Inflammatory macrophage treated with lipopolysaccharide for 1 hour (primary cell): Measurements from ENCODE around the gene MBOAT1.
A peak's percentile ranks its signal among the peaks of the same experiment; 100 is the strongest.

Experiments
- DNase-seq, 2 donors: peaks; one replicate each; pipeline ENCODE4 v3.0.0-alpha.2; 2020 to 2022

MBOAT1 gene

DNA sequence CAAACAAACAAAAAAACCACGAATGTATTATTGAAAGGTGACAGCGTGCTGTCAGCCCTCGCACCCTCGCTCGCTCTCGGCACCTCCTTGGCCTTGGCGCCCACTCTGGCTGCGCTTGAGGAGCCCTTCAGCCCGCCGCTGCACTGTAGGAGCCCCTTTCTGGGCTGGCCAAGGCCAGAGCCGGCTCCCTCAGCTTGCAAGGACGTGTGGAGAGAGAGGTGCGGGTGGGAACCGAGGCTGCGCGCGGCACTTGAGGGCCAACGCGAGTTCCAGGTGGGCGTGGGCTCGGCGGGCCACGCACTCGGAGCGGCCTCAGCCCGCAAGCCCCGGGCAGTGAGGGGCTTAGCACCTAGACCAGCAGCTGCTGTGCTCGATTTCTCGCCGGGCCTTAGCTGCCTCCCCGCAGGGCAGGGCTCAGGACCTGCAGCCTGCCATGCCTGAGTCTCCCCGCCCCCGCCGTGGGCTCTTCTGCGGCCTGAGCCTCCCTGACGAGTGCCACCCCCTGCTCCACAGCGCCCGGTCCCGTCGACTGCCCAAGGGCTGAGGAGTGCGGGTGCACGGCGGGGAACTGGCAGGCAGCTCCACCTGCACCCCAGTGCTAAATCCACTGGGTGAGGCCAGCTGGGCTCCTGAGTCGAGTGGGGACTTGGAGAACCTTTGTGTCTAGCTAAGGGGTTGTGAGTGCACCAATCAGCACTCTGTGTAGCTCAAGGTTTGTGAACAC, 20.9 kb upstream of the MBOAT1 start:
- DNase-seq, result no peak

DNA sequence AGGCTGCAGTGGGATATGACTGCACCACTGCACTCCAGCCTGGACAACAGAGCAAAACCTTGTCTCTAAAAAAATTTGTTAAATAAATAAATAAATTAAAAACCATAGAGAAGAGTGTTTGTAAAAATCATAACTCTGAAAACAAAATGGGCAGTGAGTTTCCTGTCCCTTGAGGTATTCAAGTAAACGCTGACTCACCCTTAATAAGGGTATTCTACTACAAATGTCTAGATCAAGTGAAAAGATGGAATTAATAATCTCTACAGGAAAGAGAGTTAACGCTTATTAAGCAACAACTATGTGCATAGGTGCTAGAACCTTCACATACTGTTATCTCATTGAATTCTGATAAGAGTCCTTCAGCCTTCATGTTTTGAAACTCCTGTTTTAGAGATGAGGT, 19.9 kb upstream of the MBOAT1 start:
- no peak for DNase-seq

DNA sequence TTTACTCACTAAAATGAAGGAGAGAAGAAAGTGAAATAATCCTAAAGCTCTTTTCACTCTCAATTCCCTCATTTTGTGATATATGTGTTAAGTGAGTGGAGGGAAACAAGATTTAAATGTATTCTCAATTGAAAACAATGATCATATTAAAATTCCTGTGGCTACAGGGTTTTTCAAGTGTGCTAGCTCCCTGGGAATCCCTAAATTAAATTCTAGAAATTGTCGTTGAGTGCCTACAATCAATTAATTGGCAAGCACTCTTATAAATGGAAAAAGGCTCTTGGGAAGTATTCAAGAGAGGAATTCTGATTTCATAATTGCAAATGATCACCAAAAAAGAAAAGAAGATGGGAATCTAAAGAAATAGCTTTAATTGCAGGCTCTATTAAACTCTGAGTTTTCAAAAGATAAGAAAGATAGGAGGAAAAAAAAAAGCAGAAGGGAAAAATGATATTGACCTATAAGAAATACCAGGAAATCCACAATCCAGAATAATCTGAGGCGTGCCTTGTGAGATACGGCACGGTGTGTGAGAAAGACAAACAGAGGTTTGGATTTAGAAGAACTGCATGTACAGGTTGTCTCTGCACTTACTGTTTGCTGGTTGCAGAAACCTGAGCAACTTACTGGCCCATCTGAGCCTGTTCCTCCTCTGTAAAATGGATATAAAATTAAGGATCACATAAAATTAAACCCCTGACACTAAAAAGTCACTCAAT, 18.3 kb upstream of the MBOAT1 start:
- no peak for DNase-seq

DNA sequence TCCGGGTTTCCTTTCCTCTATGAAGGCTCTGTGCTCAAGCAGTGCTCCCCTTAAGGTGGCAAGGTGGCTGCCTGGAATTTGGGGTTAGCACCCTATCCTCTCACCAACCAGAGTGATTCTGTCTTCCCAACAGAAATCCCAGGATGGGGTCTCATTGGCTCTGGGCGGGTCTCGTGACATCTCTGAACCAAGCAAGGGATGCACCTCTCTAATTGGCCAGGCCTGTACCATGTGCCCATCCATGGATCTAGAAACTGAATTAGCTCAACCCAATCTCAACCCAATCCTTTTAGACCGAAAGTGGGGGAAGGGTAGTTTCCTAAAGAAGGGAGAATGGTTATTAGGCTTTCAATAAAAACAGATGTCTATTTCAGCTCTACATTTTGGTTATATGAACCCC, 17.6 kb upstream of the MBOAT1 start:
- no peak for DNase-seq

DNA sequence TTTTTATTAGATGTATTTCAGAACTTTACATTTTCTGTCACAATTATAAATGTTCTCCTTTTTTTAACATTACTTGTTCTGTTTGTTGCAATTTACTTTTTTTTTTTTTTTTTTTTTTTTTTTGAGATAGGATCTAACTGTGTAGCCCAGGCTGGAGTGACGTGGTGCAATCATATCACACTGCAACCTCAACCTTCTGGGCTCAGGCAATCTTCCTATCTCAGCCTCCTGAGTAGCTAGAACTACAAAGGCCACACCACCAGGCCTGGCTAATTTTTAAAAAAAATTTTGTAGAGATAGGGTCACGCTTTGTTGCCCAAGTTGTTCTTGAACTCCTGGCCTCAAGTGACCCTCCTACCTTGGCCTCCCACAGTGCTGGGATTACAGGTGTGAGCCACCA, 15.1 kb upstream of the MBOAT1 start:
- DNase-seq, result no peak

DNA sequence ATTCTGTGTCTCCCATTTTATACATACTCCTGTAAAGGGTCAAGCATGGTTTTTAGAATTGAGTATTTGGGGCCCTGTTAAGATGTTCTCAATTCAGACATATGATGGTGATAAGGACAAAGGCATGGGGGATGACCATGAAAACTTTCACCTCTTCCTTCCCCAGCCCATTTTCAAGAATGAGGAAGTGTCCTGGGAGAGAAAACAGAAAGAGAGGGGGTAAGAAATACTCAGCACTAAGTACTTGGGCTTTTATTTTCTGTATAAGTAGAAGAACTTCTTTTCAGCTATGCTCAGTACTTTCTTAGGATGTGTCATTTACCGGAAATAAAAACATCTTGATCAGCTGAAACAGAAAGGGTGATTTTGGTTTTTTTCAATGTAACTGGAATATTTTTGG, 10.9 kb upstream of the MBOAT1 start:
- peak; percentile 11 to 25 for DNase-seq

DNA sequence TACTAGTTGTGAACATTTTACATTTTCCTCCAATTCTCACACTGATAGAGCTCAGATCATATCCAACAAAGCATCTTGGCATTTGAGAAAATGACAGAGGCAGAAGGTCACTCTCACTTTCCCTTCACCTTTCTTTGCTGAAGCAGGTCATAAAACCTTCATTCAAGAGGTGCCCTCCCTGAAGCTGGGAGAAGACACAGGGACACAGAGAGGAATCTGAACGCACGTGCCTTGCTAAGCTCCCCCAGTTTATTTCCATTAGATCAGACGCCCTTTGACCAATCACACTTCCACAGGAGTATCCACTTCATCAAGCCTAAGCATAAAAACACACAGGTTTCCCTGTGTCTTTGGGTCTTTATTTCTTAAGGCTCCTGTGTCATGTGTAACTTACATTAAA, 9.2 kb upstream of the MBOAT1 start:
- DNase-seq, result no peak

DNA sequence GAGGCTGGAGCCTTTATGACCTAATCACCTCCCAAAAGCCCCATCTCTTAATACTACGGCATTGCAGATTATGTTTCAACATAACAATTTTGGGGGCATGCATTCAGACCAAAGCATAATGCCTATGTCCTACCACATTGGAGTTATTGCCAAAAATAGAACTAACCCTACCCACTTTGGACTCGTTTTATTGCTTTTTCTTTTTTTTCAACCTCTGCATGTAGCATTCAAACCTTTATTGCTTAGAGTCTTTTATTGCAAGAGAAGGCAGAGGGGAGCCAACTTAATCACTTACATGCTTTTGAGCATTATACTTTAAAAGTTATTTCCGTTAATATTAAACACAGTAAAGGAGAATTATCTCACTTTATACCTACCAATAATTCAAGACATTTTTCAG, 8.1 kb upstream of the MBOAT1 start:
- no peak for DNase-seq

DNA sequence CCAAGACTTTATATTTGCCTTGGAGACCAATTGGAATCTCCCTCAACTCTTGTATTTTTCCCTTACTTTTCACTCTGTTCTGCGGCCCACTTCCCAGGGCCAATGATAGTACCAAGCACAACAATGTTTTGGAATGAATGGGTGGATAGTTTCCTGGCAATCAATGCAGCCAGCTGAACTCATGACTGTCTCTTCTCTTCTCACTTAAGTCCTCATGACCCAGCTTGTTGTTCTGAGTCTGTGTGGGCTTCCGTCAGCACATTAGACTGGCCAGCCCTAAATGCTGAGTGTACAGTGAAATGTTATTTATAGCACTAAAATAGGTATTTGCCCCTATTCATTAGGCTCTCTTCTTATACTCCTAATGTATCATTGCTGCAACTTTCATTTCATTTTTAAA, 5.6 kb upstream of the MBOAT1 start:
- DNase-seq, result no peak

DNA sequence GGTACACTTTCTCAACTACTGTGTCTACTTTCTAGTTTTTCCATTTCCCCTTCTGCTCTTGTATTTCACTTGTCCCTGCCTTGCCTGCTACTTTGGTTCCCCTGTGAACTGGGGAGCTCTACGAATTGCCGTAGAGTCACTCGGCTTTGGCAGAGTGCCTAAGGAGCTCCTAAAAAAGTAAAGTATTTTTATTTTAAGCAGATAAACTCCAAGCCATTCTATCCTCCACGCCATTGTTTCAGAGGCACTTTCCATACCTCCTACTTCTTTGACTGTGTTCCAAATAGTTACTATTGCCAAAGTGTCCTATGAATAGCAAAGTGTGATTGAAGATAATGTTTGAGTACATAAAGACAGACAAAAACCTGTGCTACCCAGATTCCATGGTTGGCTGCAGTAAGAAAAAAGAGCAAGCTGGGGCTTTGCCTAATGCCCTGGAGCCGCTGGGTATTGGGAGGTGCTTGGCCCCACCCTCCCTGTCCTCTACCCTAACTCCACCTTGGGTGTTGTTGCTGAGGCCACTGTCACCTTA, 5.1 kb upstream of the MBOAT1 start:
- DNase-seq, result no peak

DNA sequence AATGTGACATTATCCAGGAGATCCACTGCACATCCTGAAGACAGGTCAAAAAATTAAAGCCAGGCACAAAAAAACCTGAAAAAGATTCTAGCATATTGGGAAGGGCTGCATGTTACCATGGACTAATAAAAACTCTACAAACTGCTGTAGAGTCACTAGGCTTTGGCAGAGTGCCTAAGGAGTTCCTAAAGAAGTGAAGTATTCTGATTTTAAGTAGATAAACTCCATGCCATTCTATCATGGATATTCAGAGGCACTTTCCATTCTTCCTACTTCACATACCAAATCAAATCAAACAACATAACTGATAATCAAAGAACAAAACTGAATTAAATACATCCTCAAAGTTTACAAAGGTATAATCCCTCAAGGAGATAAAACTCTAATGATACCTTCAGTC, 3.0 kb upstream of the MBOAT1 start:
- DNase-seq, result no peak

DNA sequence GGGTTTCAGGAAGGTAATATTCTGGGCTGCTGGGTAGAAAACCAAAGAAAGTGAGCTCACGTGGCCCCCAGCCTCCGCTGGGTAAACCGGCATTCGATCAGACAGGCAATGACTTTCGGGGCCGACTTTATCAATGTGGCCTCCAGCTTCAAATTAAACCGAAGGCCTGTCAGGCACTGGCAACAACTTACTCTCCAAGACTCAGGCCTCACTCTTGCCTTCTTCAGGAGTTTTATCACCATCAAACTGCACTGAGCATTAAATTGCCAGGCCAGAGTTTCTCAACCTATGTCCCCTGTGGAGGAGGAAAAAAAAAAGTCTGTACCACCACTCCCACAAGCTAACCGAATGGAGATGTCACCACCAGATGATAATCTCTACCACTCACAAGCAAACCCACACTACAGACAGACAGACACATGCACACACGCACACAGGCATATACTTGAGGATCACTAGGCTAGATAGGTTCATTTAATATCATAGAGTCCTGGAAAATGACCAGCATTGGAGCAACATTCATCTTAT, 1.1 kb upstream of the MBOAT1 start:
- peak in 1 of 2 donors; percentile 29 for DNase-seq

DNA sequence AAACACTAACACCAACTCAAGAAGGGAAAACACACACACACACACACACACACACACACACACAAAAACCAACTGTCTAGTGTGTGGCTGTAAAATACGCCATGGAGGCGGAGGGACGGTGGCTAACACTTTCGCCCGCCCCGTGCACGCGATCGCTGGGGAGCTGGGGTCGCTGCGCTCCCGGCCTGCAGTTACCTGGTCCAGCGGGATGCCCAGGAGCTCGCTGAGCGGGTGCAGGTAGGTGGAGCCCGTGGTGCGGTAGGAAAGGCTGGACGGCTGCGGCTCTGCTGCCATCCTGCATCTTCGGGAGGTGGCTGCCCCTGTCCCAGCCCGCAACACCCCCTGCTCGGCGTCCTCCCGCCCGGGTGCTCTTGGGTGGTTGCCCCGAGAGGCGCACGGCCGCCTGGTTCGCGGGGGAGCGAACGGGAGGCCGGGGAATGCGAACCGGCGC, 303 bp downstream of the MBOAT1 start:
- DNase-seq, result no peak

DNA sequence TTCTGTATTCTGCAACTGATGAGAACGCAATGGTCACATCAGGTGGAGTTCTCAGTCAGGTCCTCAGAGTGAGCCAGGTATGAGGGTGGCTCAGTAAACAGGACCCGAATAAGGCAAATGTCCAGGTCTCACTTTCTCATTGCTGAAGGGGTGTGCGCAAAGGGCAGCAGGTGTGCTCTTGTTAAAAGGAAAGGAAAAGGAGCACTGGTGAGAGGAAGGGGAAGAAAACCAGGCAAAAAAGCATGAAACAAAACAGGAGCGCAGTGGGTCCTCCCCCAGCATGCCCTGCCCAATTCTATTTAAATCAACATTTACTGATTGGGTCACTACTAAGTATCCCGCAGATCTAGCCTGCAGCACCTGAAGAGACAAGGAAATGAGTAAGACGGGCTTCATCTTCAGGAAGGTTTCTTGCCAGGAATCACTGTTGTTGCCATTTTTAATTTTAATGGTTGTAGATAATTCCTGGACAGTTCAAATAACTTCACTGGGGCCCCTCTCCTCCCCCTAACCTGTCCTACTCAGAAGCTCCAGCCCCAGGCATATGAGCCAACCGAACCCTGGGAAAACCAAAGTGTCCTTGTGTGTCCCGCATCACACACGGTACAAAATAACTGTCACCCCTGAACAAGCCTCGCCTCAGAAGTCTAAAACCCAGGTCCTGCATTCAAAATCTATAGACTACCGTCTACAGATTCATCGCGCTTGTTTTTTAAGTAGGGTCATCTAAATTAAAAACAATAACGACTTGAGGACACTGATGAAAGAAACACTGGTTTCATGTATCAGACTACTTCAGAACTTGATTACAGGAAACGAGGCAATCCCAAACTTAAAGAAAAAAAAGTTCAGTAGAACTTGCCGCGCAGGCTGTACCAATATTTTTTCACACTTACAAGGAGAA, 980 bp downstream of the MBOAT1 start:
- DNase-seq, result peak in 1 of 2 donors; percentile 37

DNA sequence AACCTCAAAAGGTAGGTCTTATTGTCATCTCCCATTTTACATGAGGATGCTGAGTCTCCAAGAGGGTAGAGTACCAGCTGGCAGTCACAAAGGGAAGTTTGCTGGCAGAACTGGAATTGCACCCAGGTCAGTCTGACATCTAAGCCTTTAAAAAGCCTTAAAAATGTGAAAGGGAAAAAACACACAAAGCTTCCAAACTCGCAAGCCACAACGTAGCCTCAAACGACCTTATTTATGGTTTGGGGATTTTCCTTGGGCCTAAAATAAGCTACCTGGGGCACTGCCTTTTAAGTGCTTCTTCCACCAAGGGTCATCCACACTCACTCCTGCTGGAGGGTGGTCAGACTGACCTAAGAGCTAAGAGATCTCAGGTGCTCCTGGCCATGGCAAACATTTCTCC, 2.1 kb downstream of the MBOAT1 start:
- DNase-seq, result no peak

DNA sequence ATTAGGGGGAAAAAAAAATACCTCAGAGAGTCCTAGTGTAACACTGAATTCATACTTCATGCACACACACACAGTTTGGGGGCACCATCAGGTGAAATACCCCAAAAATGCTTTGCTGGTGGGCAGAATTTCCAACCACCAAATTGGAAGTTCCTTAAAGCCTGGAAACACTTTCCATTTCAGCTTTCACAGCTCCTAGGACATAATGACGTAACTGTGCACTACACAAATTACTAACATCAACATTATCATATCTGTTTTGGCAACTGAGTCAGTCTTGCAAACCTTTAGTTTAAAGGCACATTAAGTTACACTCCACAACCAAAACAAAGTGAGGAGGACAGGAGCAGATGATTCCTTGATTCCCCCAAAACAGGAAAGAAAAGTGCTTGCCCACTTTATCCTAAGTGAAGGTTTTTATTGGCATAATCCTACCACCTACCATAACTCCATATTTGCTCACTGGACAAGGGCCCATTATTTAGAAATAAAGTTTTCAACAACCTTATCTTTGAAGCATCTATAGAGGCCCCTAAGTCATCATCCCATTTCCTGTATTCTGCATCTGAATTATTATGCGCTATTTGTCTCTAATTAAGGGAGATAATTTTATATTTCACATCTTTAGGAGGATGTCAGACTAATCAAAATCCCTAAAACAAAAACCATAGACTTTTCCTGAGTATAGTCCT, 3.4 kb downstream of the MBOAT1 start:
- peak; percentile 19 to 34 for DNase-seq

DNA sequence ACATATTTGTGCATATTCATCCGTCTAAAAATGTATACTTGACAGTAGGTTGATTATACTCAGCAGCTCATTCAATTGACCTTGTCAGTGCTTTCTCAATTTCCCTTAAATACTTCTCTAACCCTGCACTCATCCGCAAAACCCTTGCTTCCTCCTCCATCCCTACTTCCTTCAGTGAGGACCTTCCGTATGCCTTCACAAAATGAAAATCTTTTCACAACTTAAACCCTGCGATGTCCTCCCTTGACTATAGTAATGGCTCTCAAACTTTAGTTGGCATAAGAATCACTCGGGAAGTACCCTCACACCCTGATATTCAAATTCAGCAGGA, 5.2 kb downstream of the MBOAT1 start:
- DNase-seq, result peak in 1 of 2 donors; percentile 36

DNA sequence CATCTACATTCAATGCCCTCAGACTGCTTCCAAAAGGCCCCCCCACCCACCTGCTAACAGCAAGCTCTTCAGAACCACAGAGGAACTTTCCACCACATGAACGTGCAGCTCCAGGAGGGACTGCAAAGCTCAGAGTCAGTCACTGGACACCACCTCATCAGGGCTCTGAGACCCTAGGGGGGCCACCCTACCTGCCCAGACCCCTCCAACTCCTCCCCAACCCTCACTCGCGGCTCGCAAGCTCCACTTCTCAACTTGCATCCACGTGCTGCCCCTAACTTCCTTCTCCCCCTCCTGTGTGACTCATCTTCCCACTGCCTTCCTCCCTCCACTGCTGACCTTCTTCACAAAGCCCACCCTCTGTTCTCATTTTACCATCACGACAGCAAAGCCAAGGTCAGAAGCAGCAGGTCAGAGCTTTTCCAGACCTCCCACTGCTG, 6.5 kb downstream of the MBOAT1 start:
- peak; percentile 35 to 39 for DNase-seq

DNA sequence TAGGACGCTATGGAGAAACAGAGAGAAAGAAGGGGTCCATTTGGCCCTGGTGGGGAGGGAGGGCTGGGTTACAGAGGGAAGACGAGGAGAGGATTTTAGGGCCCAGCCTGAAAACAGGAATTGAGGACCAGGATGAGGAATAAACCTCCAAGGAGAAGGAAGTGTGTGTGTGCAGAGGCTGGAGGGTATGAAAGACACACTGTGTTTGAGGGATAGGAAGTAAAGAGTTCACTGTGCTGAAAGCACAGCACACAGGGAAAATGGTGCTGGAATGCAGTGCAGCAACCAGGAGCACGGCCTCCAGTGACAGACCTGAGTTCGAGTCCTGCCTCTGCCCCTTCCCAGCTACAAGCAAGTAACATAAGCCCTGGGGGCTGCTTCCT, 7.8 kb downstream of the MBOAT1 start:
- no peak for DNase-seq

DNA sequence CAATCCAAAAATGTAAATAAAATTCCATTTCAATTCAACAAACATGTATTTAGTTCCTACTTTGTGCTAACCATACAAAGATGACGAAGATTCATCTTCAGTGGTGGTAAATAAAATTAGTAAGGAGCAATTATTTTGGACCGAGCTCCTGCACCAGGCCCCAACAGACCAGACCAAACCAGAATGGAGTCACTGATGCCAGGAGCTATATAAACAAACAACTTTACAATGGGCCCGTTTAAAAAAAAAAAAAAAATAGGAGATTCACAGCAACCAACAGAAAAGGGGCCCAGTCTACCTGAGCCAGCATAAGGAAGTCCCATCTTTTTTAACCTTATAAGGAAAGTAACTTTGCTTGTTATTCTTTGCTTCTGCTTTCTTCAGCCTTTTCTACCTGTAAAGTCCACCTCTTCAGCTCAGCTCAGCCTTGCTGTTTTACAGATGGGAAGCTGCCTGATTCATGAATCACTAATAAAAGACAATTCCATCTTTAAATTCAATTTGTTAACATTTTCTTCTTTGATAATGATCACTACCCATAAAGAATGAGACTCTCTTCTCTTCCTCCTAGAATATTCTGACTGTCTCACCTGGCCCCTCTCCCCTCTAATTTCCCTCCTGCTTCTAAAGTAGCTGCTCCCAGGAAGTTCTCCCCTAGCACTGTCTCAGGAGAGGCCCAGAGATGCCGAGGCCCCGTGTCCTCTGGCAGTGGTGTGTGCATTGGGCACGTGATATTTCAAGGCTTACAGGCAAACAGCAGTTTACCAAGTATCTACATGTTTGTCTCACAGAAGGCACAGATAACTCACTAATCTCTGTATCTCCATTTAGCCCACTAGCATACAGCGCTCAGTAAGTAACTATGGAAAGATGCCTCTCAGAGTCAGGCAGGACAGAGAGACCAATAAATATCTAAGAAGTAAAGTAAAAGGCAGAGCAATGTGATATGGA, 8.4 kb downstream of the MBOAT1 start:
- DNase-seq, result no peak

DNA sequence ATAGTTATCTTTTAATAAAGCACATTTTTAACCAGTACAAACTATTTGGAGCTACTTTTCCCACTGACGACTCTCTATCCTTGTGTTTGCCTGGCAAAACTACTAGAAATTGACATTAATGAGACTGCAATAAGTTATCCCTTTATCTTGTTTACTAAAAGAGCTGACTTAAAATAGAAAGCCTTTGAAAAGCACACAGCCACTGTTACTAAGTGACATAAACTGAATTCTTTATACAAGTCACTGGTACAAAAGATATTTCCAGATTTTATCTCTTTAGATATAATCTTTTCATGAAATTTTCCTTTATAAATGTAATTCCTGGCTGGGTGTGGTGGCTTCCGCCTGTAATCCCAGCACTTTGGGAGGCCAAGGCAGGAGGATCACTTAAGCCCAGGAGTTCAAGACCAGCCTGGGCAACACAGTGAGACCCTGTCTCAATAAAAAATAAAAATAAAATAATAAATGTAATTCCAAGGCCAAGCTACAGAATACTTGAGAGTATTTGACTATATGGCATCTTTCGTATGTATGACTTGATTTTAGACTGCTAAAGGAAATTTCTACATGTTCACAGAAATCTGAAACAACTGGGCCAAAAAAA, 9.5 kb downstream of the MBOAT1 start:
- no peak for DNase-seq
